Suprapubic skin (tissue), 4 donors: ENCODE data around the gene NCK1. TPM values are rescaled to one million over a fixed set of nuclear protein-coding genes. Genes with fewer than 3 reads are reported as not detected.

ENCODE experiments used
- DNase-seq, 2 donors: peaks; one replicate each; pipeline ENCODE4 v3.0.0-alpha.2; 2019; ENCODE audit warnings: low spot score in 2 of 2
- H3K27ac ChIP-seq: fragments of 200-600 bp; sonication (generic); one replicate; pipeline ENCODE4 v1.5.1; 2019
- H3K27me3 ChIP-seq: fragments of 200-600 bp; sonication (generic); one replicate; pipeline ENCODE4 v1.5.1; 2019
- H3K36me3 ChIP-seq: fragments of 200-600 bp; sonication (generic); one replicate; pipeline ENCODE4 v1.5.1; 2019
- H3K4me1 ChIP-seq: fragments of 200-600 bp; sonication (generic); one replicate; pipeline ENCODE4 v1.5.1; 2019
- H3K4me3 ChIP-seq: fragments of 200-600 bp; sonication (generic); one replicate; pipeline ENCODE4 v1.5.1; 2019; ENCODE audit warnings: mild to moderate bottlenecking
- H3K9me3 ChIP-seq: fragments of 200-600 bp; sonication (generic); one replicate; pipeline ENCODE4 v1.5.1; 2019
- EP300 ChIP-seq: sonication (generic); formaldehyde crosslinking; IDR thresholded peaks from one replicate; pipeline ENCODE4 v1.6.1; 2017; ENCODE audit warnings: antibody characterized with exemption
- POLR2A ChIP-seq, 2 donors: fragments of 450-650 bp; IDR thresholded peaks; one replicate each; pipeline ENCODE4 v1.6.1; 2017; ENCODE audit warnings: antibody characterized with exemption in 2 of 2, mild to moderate bottlenecking in 2 of 2, moderate library complexity in 2 of 2
- POLR2AphosphoS5 ChIP-seq, 3 donors: sonication (generic); formaldehyde crosslinking; IDR thresholded peaks; one replicate each; pipeline ENCODE4 v1.6.1; 2017; ENCODE audit warnings: antibody characterized with exemption in 3 of 3
- WGBS: methylation state at CpG from one replicate; pipeline ENCODE4 v1.1.5; 2018; 5-methylcytosine and 5-hydroxymethylcytosine counted together
- total RNA-seq, 4 donors: library from RNA; depleted of rRNA; stranded (reverse); fragments of >200 nt; gene quantifications; one replicate each; pipeline ENCODE4 v1.1.0, GENCODE V29; 2016
- TF ChIP-seq, protein P1 (sequence below), 2 donors: fragments of 200-600 bp in 1 of 2; fragments of 450-650 bp in 1 of 2; sonication (generic) in 1 of 2; IDR thresholded peaks; one replicate each; pipeline ENCODE4 v1.5.1; 2016 to 2019; ENCODE audit warnings: antibody characterized with exemption in 2 of 2, mild to moderate bottlenecking in 1 of 2, moderate library complexity in 1 of 2

NCK1 gene
- total RNA-seq, 4 donors from 2014 or later: 38.5 to 46.3 (median 43.7) TPM

GRCh38 chr3:136903899-136904298 lies 41.9 kb downstream of the NCK1 start:
- TF ChIP-seq POLR2AphosphoS5 (IDR thresholded peaks at IDR 0.05): no peak
- no peak for TF ChIP-seq EP300
- no peak for TF ChIP-seq POLR2A (IDR thresholded peaks at IDR 0.05)
- TF ChIP-seq, protein P1, sequence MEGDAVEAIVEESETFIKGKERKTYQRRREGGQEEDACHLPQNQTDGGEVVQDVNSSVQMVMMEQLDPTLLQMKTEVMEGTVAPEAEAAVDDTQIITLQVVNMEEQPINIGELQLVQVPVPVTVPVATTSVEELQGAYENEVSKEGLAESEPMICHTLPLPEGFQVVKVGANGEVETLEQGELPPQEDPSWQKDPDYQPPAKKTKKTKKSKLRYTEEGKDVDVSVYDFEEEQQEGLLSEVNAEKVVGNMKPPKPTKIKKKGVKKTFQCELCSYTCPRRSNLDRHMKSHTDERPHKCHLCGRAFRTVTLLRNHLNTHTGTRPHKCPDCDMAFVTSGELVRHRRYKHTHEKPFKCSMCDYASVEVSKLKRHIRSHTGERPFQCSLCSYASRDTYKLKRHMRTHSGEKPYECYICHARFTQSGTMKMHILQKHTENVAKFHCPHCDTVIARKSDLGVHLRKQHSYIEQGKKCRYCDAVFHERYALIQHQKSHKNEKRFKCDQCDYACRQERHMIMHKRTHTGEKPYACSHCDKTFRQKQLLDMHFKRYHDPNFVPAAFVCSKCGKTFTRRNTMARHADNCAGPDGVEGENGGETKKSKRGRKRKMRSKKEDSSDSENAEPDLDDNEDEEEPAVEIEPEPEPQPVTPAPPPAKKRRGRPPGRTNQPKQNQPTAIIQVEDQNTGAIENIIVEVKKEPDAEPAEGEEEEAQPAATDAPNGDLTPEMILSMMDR (IDR thresholded peaks at IDR 0.05): no peak
- WGBS: 0% methylated on average over 1 of the region's 1 CpG

DNA sequence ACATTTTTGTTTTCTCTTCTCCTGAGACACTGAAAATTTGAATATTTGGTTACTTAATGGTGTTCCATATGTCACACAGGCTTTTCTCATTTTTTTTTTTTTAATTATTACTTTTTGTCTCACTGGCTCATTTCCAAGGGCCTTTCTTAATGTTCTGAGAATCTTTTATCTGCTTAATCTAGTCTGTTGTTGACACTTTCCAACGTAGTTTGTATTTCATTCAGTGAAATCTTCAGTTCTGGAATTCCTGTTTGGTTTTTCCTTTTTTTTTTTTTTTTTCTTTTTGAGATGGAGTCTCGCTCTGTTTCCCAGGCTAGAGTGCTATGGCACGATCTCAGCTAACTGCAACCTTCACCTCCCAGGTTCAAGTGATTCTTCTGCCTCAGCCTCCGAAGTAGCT lies 42.7 kb downstream of the NCK1 start:
- Histone ChIP-seq H3K4me1 (peaks cover 13% of the 10 kb centered on the region), H3K9me3 (peaks cover 16% of the 10 kb centered on the region), H3K27ac (no peak overlapping the region), H3K36me3 (peaks cover 3% of the 10 kb centered on the region), H3K4me3 (no peak overlapping the region), H3K27me3 (no peaks in the 10 kb centered on the region)
- TF ChIP-seq POLR2A (IDR thresholded peaks at IDR 0.05) (no peak), EP300 (no peak), POLR2AphosphoS5 (IDR thresholded peaks at IDR 0.05) (no peak)
- TF ChIP-seq, protein P1 (IDR thresholded peaks at IDR 0.05): no peak
- WGBS: 71% methylated on average over 4 of the region's 4 CpGs
- DNase-seq: no peak

More at GRCh38 chr3:136903899-136904298, 41.9 kb downstream of the NCK1 start:
- H3K9me3 ChIP-seq: peaks cover 16% of the 10 kb centered on the region
- H3K36me3 ChIP-seq: peaks cover 3% of the 10 kb centered on the region
- peaks cover 14% of the 10 kb centered on the region for H3K4me1 ChIP-seq
- no peaks in the 10 kb centered on the region for H3K27me3 ChIP-seq
- no peak overlapping the region for H3K27ac ChIP-seq
- DNase-seq: no peak
- no peak overlapping the region for H3K4me3 ChIP-seq

- peaks cover 16% of the 10 kb centered on the region for H3K9me3 ChIP-seq
- no peak overlapping the region for H3K4me3 ChIP-seq
- WGBS: 100% methylated on average over 1 of the region's 1 CpG
- DNase-seq: no peak
- TF ChIP-seq, protein P1 (IDR thresholded peaks at IDR 0.05): no peak
- TF ChIP-seq POLR2A (IDR thresholded peaks at IDR 0.05) (no peak), EP300 (no peak), POLR2AphosphoS5 (IDR thresholded peaks at IDR 0.05) (no peak)
- no peak overlapping the region for H3K27ac ChIP-seq
- H3K36me3 ChIP-seq: no peaks in the 10 kb centered on the region
- H3K4me1 ChIP-seq: peaks cover 13% of the 10 kb centered on the region
- no peaks in the 10 kb centered on the region for H3K27me3 ChIP-seq
Observed at GRCh38 chr3:136905549-136905948, 43.5 kb downstream of the NCK1 start.

- 93% methylated on average over 3 of the region's 5 CpGs for WGBS
- no peak for DNase-seq
- H3K9me3 ChIP-seq: peaks cover 18% of the 10 kb centered on the region
- no peaks in the 10 kb centered on the region for H3K27me3 ChIP-seq
- TF ChIP-seq POLR2A (IDR thresholded peaks at IDR 0.05): no peak
- TF ChIP-seq POLR2AphosphoS5 (IDR thresholded peaks at IDR 0.05): no peak
- TF ChIP-seq, protein P1 (IDR thresholded peaks at IDR 0.05): no peak
- TF ChIP-seq EP300: no peak
- no peak overlapping the region for H3K4me3 ChIP-seq
- H3K36me3 ChIP-seq: no peaks in the 10 kb centered on the region
- no peak overlapping the region for H3K27ac ChIP-seq
- H3K4me1 ChIP-seq: peaks cover 13% of the 10 kb centered on the region
Observed at GRCh38 chr3:136906725-136907124, 44.7 kb downstream of the NCK1 start.

- DNase-seq: no peak
- Histone ChIP-seq H3K9me3 (peaks cover 21% of the 10 kb centered on the region), H3K4me1 (peaks cover 13% of the 10 kb centered on the region), H3K36me3 (no peaks in the 10 kb centered on the region), H3K4me3 (no peak overlapping the region), H3K27me3 (no peaks in the 10 kb centered on the region), H3K27ac (no peak overlapping the region)
- WGBS: 91% methylated on average over 2 of the region's 2 CpGs
- TF ChIP-seq, protein P1 (IDR thresholded peaks at IDR 0.05): no peak
- TF ChIP-seq POLR2A (IDR thresholded peaks at IDR 0.05) (no peak), POLR2AphosphoS5 (IDR thresholded peaks at IDR 0.05) (no peak), EP300 (no peak)
Observed at GRCh38 chr3:136908297-136908696, 46.3 kb downstream of the NCK1 start.
